Measurements from ENCODE around the gene TUBB2B.

- TF ChIP-seq TAF1 (IDR thresholded peaks at IDR 0.05; ENCODE audit: borderline replicate concordance, insufficient read depth, low read length) (no peak), SIN3A (IDR thresholded peaks at IDR 0.05; ENCODE audit: borderline replicate concordance, insufficient read depth, low read length) (no peak)
Measured at GRCh38 chr6:3186974-3187382, 40.5 kb downstream of the TUBB2B start.
